ENCODE results near the gene DGKG.

Gene DGKG

DNA sequence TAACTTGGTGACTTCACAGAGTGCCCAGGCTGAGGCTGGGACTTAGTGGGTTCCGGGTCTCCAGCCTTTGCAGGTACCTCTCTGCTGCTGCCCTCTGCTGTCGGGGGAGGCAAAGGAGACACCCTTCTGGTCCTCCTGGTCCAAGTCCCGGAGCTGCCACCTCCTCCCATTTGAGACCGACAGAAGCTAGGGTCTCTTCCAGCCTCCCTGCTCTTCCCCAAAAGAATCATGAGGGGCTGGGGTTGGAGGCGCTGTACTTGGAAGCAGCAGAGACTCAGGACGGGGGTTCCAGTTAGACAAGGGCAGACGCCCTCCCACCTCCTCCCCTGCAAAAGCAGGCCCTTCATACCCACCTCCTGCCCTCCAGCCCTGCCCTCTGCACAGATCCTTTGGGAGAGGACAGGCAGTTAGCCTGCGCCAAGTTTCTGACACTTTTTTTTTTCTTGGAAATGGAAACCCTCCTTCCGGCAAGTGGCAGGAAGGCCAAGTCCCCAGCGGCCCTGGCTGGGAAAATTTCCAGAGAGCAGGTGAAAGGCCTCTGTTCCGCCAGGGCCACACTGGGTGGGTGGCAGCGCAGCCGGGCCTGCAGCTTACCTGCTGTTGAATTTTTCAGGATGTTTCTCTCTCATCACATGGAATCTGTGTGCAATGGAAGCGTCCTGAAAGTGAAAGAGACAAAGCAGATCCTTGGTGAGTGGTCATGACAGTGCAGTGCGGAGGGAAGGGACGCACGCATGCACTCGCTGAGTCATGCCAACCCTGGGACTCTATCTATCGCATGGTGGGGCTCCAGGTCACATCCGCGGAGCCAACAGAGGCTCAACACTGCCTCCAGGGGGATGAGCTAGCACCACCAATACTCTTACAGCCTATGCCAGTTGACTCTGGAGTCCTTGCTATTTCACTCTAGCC lies 119.9 kb downstream of the DGKG start:
- TF ChIP-seq, protein P1, sequence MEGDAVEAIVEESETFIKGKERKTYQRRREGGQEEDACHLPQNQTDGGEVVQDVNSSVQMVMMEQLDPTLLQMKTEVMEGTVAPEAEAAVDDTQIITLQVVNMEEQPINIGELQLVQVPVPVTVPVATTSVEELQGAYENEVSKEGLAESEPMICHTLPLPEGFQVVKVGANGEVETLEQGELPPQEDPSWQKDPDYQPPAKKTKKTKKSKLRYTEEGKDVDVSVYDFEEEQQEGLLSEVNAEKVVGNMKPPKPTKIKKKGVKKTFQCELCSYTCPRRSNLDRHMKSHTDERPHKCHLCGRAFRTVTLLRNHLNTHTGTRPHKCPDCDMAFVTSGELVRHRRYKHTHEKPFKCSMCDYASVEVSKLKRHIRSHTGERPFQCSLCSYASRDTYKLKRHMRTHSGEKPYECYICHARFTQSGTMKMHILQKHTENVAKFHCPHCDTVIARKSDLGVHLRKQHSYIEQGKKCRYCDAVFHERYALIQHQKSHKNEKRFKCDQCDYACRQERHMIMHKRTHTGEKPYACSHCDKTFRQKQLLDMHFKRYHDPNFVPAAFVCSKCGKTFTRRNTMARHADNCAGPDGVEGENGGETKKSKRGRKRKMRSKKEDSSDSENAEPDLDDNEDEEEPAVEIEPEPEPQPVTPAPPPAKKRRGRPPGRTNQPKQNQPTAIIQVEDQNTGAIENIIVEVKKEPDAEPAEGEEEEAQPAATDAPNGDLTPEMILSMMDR (IDR thresholded peaks at IDR 0.05; ENCODE audit: low read depth, low read length) = peak; percentile 74
- no peaks in the 10 kb centered on the region for H3K36me3 ChIP-seq
- H3K27ac ChIP-seq = no peak overlapping the region
- no peaks in the 10 kb centered on the region for H3K9me3 ChIP-seq (ENCODE audit: severe bottlenecking)
- H3K4me3 ChIP-seq (ENCODE audit: low read depth, low read length) = no peak overlapping the region
- DNase-seq = peak; percentile 74
- H3K27me3 ChIP-seq (ENCODE audit: insufficient read depth, low read depth, severe bottlenecking) = peaks cover 8% of the 10 kb centered on the region

- TF ChIP-seq, protein P1 (IDR thresholded peaks at IDR 0.05; ENCODE audit: low read depth, low read length) = 0 out of 2 replicates have a peak, but pooled peaks have one; percentile 15
Measured at GRCh38 chr3:186239321-186239720, 122.7 kb downstream of the DGKG start.

DNA sequence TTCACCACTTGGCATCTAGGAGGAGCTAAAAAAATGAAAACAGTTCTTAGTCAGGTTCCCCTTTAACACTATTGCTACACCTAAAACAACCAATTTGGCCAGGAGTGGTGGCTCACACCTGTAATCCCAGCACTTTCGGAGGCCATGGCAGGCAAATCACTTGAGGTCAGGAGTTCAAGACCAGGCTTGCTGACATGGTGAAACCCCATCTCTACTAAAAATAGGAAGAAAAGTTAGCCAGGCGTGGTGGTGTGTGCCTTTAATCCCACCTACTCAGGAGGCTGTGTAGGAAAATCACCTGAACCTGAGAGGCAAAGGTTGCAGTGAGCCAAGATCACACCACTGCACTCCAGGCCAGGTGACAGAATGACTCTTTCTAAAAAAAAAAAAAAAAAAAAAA lies 124.1 kb downstream of the DGKG start:
- Histone ChIP-seq H3K36me3 (no peaks in the 10 kb centered on the region), H3K4me3 (ENCODE audit: low read depth, low read length) (no peak overlapping the region), H3K27ac (no peak overlapping the region), H3K9me3 (ENCODE audit: severe bottlenecking) (no peaks in the 10 kb centered on the region), H3K27me3 (ENCODE audit: insufficient read depth, low read depth, severe bottlenecking) (no peaks in the 10 kb centered on the region)
- no peak for DNase-seq
- TF ChIP-seq, protein P1 (IDR thresholded peaks at IDR 0.05; ENCODE audit: low read depth, low read length) = no peak

More at GRCh38 chr3:186239321-186239720, 122.7 kb downstream of the DGKG start:
- H3K27ac ChIP-seq = no peak overlapping the region
- no peak overlapping the region for H3K4me3 ChIP-seq (ENCODE audit: low read depth, low read length)
- no peaks in the 10 kb centered on the region for H3K27me3 ChIP-seq (ENCODE audit: insufficient read depth, low read depth, severe bottlenecking)
- no peaks in the 10 kb centered on the region for H3K9me3 ChIP-seq (ENCODE audit: severe bottlenecking)
- no peaks in the 10 kb centered on the region for H3K36me3 ChIP-seq
- peak; percentile 15 for DNase-seq

DNA sequence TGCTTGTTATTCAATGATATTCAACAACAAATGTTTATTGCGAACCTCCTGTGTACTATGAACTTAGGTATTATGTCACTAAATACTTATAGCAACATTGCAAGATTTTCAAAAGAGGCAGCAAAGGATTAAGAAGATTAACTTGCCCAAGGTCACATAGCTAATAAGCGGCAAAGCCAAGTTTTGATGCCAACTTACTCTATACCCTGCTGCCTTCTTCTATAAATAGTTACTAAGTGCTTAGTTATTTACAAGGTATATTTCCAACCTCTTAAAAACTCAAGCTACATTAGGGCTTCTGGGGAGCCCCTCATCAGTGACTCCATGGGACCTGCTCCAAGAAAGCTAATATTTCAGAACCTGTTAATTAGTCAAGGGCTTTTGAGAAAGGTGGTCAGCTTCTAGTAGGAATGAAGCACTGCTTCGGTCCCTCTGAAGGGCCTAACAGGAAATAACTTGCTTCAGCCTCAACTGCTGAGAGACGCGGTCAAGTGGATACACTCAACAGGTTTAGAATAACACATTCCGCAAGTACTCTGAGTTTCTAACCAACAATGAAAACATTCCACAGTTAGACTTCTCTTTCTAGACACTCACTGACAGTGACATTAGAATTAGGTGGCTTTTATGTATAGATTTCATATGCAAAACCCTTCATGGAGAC lies 125.5 kb downstream of the DGKG start:
- DNase-seq = no peak

DNA sequence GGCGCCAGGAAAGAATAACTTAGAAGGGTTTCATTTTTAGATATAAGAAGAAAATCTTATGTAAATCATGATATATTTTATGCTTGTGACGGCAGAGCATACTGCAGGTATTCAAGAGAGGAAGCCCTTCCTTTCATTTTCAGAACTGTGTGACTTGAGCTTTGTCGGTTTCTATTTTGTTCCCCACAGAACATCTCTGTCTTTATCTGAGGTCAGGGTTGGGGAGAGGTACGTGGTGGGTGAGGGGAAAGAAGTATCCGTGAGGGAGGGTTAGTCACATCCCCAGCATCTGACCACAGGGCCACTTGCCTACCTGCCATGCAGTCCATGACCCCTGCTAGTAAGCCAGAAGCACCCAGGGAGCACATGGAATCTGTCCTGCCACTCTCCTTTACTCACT lies 126.5 kb downstream of the DGKG start:
- TF ChIP-seq, protein P1 (IDR thresholded peaks at IDR 0.05; ENCODE audit: low read depth, low read length) = no peak
- DNase-seq = no peak
- no peaks in the 10 kb centered on the region for H3K27me3 ChIP-seq (ENCODE audit: insufficient read depth, low read depth, severe bottlenecking)
- H3K27ac ChIP-seq = no peak overlapping the region
- H3K36me3 ChIP-seq = no peaks in the 10 kb centered on the region
- H3K4me3 ChIP-seq (ENCODE audit: low read depth, low read length) = no peak overlapping the region
- H3K9me3 ChIP-seq (ENCODE audit: severe bottlenecking) = no peaks in the 10 kb centered on the region

More for the DNA sequence above, 125.5 kb downstream of the DGKG start:
- TF ChIP-seq, protein P1 (IDR thresholded peaks at IDR 0.05; ENCODE audit: low read depth, low read length) = no peak
- Histone ChIP-seq H3K9me3 (ENCODE audit: severe bottlenecking) (no peaks in the 10 kb centered on the region), H3K27me3 (ENCODE audit: insufficient read depth, low read depth, severe bottlenecking) (no peaks in the 10 kb centered on the region), H3K27ac (no peak overlapping the region), H3K36me3 (no peaks in the 10 kb centered on the region), H3K4me3 (ENCODE audit: low read depth, low read length) (no peak overlapping the region)
